HT1080 (cell line): ENCODE measurements around the gene MAP3K8. TPM values are rescaled to one million over a fixed set of nuclear protein-coding genes. Genes with fewer than 3 reads are reported as not detected.

Experiments
- total RNA-seq: library from RNA; depleted of rRNA; stranded (reverse); fragments of >200 nt; shearing (Covaris generic); gene quantifications from 2 replicates; pipeline ENCODE4 v1.2.3, GENCODE V29; 2014; rRNA removed

MAP3K8 gene
- total RNA-seq, 1 experiment from 2014 or later: 0.59 TPM

Other genes with a start within 250 kb of the MAP3K8 start
- 13.7 and 14.9 TPM in 2 replicates for gene MTPAP, start 84.9 kb upstream of the MAP3K8 start, total RNA-seq
- not detected in 2 replicates for gene LYZL2, start 195.6 kb downstream of the MAP3K8 start, total RNA-seq